ENCODE results near the gene RGP1.

DNA sequence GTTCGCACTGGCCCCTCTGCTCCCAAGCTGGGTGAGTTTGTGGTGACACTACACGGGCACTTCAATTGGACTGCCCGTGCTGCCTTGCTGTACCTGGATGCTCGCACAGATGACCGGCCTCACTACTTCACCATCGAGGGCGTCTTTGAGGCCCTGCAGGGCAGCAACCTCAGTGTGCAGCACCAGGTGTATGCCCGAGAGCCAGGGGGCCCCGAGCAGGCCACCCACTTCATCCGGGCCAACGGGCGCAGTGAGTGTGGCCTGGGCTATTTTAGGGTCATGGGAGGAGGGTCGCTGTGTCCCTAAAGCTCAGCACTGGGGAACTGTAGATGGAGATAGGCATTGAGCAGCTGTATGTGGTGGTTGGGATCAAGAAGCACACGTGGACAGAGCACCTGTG lies 43.7 kb downstream of the RGP1 start:
- TF ChIP-seq, protein P1, sequence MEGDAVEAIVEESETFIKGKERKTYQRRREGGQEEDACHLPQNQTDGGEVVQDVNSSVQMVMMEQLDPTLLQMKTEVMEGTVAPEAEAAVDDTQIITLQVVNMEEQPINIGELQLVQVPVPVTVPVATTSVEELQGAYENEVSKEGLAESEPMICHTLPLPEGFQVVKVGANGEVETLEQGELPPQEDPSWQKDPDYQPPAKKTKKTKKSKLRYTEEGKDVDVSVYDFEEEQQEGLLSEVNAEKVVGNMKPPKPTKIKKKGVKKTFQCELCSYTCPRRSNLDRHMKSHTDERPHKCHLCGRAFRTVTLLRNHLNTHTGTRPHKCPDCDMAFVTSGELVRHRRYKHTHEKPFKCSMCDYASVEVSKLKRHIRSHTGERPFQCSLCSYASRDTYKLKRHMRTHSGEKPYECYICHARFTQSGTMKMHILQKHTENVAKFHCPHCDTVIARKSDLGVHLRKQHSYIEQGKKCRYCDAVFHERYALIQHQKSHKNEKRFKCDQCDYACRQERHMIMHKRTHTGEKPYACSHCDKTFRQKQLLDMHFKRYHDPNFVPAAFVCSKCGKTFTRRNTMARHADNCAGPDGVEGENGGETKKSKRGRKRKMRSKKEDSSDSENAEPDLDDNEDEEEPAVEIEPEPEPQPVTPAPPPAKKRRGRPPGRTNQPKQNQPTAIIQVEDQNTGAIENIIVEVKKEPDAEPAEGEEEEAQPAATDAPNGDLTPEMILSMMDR (IDR thresholded peaks at IDR 0.05) = no peak
- no peak for TF ChIP-seq POLR2A (IDR thresholded peaks at IDR 0.05)

All from adrenal gland (tissue), 5 donors.